GM18868 (cell line): ENCODE data around the gene CCNA2.

ENCODE experiments used
- ATAC-seq: cut with Tn5 transposase; IDR thresholded peaks from one replicate; pipeline ENCODE4 v1.9.1; 2021; ENCODE audit warnings: mild to moderate bottlenecking, moderate library complexity; ENCODE audit not compliant: unreplicated experiment

The CCNA2 gene

GRCh38 chr4:121777625-121778024, 46.1 kb downstream of the CCNA2 start:
- ATAC-seq: peak; percentile 64

- no peak for ATAC-seq
Measured at GRCh38 chr4:121776610-121777401, 46.9 kb downstream of the CCNA2 start.

- ATAC-seq: no peak
Measured at GRCh38 chr4:121773883-121774282, 49.8 kb downstream of the CCNA2 start.

- ATAC-seq: no peak
Measured at GRCh38 chr4:121771869-121772268, 51.8 kb downstream of the CCNA2 start.

- ATAC-seq: no peak
Measured at GRCh38 chr4:121769341-121769740, 54.3 kb downstream of the CCNA2 start.

- ATAC-seq: no peak
Measured at GRCh38 chr4:121767166-121767565, 56.5 kb downstream of the CCNA2 start.
